CD4-positive, alpha-beta T cell (primary cell): ENCODE results near the gene SDK1. TPM values are rescaled to one million over a fixed set of nuclear protein-coding genes. Genes with fewer than 3 reads are reported as not detected.

Experiments used
- ATAC-seq: fragments of 200-7000 bp; cut with Tn5 transposase; one replicate; pipeline ENCODE4 v1.10.0; 2022; ENCODE audit warnings: mild to moderate bottlenecking; ENCODE audit not compliant: poor library complexity
- CTCF ChIA-PET: fragments of 350-600 bp; sonication (Branson Sonifier 250); formaldehyde crosslinking; loops from one replicate; lab custom pipeline; 2021; ENCODE audit warnings: antibody characterized with exemption, inconsistent platforms; lab: Charles Lee
- POLR2A ChIA-PET: fragments of 350-600 bp; sonication (Branson Sonifier 250); formaldehyde crosslinking; loops from one replicate; lab custom pipeline; 2021; ENCODE audit warnings: antibody characterized with exemption, inconsistent platforms; lab: Charles Lee
- DNase-seq, 14 experiments: peaks; one replicate each; pipeline ENCODE4 v3.0.0-alpha.2; 2013 to 2020; ENCODE audit warnings: mixed read lengths in 2 of 14
- H3K27ac ChIP-seq, 2 donors: one replicate each; pipeline versions ENCODE4 v1.5.1 to v1.7.0; 2013; ENCODE audit warnings: low read length in 2 of 2, low read depth in 1 of 2, mild to moderate bottlenecking in 1 of 2
- H3K27me3 ChIP-seq, 2 experiments: 1 replicate in 1 of 2; 2 replicates in 1 of 2; pipeline versions ENCODE4 v1.6.1 to v1.7.0; 2013; ENCODE audit warnings: low read length in 2 of 2, control low read depth in 1 of 2, mild to moderate bottlenecking in 1 of 2, moderate library complexity in 1 of 2; ENCODE audit not compliant: insufficient read depth in 2 of 2, control insufficient read depth in 1 of 2
- H3K36me3 ChIP-seq: one replicate; pipeline ENCODE4 v1.6.1; 2013; ENCODE audit warnings: low read length, control low read depth; ENCODE audit not compliant: insufficient read depth
- H3K4me1 ChIP-seq: one replicate; pipeline ENCODE4 v1.6.1; 2013; ENCODE audit warnings: low read length, control low read depth; ENCODE audit not compliant: insufficient read depth
- H3K4me3 ChIP-seq: one replicate; pipeline ENCODE4 v1.5.1; 2013; ENCODE audit warnings: mild to moderate bottlenecking, low read length, moderate library complexity
- H3K9me3 ChIP-seq, 2 experiments: 1 replicate in 1 of 2; 2 replicates in 1 of 2; pipeline versions ENCODE4 v1.6.1 to v1.7.0; 2013; ENCODE audit warnings: low read length in 2 of 2, mild to moderate bottlenecking in 2 of 2, control low read depth in 1 of 2, moderate library complexity in 1 of 2; ENCODE audit not compliant: control insufficient read depth in 1 of 2, insufficient read depth in 1 of 2
- H3K27ac Mint-ChIP-seq: one replicate; pipeline ENCODE4 v1.8.0; 2020; ENCODE audit warnings: mixed read lengths
- H3K27me3 Mint-ChIP-seq: one replicate; pipeline ENCODE4 v1.8.0; 2021; ENCODE audit warnings: mixed read lengths
- H3K36me3 Mint-ChIP-seq: one replicate; pipeline ENCODE4 v1.8.0; 2021; ENCODE audit warnings: low read depth, mixed read lengths
- H3K4me1 Mint-ChIP-seq: one replicate; pipeline ENCODE4 v1.8.0; 2021; ENCODE audit warnings: low read depth, mixed read lengths
- H3K4me3 Mint-ChIP-seq: one replicate; pipeline ENCODE4 v1.8.0; 2020; ENCODE audit warnings: mild to moderate bottlenecking, mixed read lengths
- H3K9me3 Mint-ChIP-seq: one replicate; pipeline ENCODE4 v1.8.0; 2020; ENCODE audit warnings: mixed read lengths
- CTCF ChIP-seq: fragments of 200-600 bp; IDR thresholded peaks from one replicate; pipeline ENCODE4 v1.8.0; 2022; ENCODE audit warnings: antibody characterized with exemption, mild to moderate bottlenecking
- intact Hi-C, 2 experiments: fragments of 100-400 bp; cut with DNase I in 1 of 2; cut with micrococcal nuclease in 1 of 2; formaldehyde crosslinking; loops; one replicate each; pipeline versions ENCODE4 v1.15.1 to v1.9.0; 2023 to 2025; cut with DNase I, micrococcal nuclease
- total RNA-seq, 174 experiments: library from RNA in 2 of 174; stranded (reverse) in 2 of 174; gene quantifications; one replicate each; pipeline ENCODE4 v1.2.3 and lab custom pipeline; 2021 to 2026

The SDK1 gene
- total RNA-seq, 2 experiments from 2014 or later, result 1.1 to 1.3 TPM

DNA sequence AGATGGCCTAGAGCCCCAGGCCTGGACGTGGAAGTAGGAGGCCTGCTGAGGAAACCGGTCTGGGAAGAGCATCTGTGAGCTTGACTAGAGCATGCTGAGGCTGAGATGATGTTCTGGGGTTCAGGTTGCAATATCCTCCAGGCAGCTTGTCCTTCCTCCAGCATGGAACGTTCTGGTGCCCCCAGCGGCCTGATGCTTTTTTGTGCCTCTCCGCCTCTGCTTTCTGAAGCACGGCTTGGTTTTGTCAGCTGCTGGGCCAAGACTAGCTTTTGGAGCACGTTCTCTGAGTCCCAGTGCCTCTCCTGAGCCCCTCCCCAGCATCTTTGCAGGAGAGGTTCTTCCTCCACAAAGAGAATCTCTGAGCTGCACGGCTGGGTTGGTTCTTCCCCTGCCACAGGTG is 699.1 kb downstream of the SDK1 start:
- Mint-ChIP-seq H3K4me1 (no peaks in the 10 kb centered on the region), H3K36me3 (no peaks in the 10 kb centered on the region), H3K27ac (no peak overlapping the region), H3K9me3 (no peaks in the 10 kb centered on the region), H3K27me3 (peaks cover 8% of the 10 kb centered on the region), H3K4me3 (no peak overlapping the region)
- DNase-seq (no peak), ATAC-seq (no peak)
- Histone ChIP-seq H3K36me3 (no peaks in the 10 kb centered on the region), H3K27me3 (peaks cover 0 to 2% of the 10 kb centered on the region in 2 experiments), H3K27ac (no peak overlapping the region), H3K9me3 (peaks cover 0 to 4% of the 10 kb centered on the region in 2 experiments), H3K4me1 (no peaks in the 10 kb centered on the region), H3K4me3 (no peak overlapping the region)
- intact Hi-C loops, result no loop called here
- ChIA-PET POLR2A (no interaction called here), CTCF (no interaction called here)
- TF ChIP-seq CTCF, result no peak

GRCh38 chr7:4000934-4001333 is 699.9 kb downstream of the SDK1 start:
- Mint-ChIP-seq H3K27me3 (peaks cover 4% of the 10 kb centered on the region), H3K4me3 (no peak overlapping the region), H3K9me3 (no peaks in the 10 kb centered on the region), H3K4me1 (no peaks in the 10 kb centered on the region), H3K27ac (no peak overlapping the region), H3K36me3 (no peaks in the 10 kb centered on the region)
- peaks cover 0 to 4% of the 10 kb centered on the region in 2 experiments for H3K9me3 ChIP-seq
- POLR2A ChIA-PET, result no interaction called here
- ATAC-seq, result no peak
- no peak overlapping the region for H3K4me3 ChIP-seq
- no peaks in the 10 kb centered on the region for H3K4me1 ChIP-seq
- H3K36me3 ChIP-seq, result no peaks in the 10 kb centered on the region
- no peak for TF ChIP-seq CTCF
- no peak overlapping the region for H3K27ac ChIP-seq
- DNase-seq, result no peak
- CTCF ChIA-PET, result no interaction called here
- peaks cover 0 to 2% of the 10 kb centered on the region in 2 experiments for H3K27me3 ChIP-seq
- intact Hi-C loops, result no loop called here

DNA sequence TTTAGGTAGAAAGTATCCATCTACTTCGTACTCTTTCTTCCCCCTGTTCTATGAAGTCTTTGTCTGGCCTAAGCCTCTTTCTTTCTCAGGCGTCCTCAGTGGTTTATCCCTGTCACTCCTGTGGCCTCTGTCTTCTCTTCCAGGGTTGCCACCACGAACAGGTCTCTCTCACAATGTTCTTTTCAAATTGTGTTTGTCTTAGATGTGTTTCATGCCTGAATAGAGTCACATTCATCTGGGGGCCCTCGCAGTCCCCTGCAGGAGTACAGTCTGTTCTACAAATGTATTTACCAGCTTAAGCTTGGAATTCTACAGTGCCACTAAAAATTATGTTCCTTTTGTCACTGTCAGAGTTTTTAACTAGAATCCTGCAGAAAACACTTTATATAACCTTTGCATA is 700.7 kb downstream of the SDK1 start:
- ATAC-seq, result no peak
- no peak overlapping the region for H3K4me3 ChIP-seq
- Mint-ChIP-seq H3K4me1 (no peaks in the 10 kb centered on the region), H3K36me3 (no peaks in the 10 kb centered on the region), H3K27ac (no peak overlapping the region), H3K4me3 (no peak overlapping the region), H3K9me3 (no peaks in the 10 kb centered on the region), H3K27me3 (peaks cover 4% of the 10 kb centered on the region)
- no peak for DNase-seq
- TF ChIP-seq CTCF, result no peak
- H3K27me3 ChIP-seq, result peaks cover 0 to 2% of the 10 kb centered on the region in 2 experiments
- no peaks in the 10 kb centered on the region for H3K4me1 ChIP-seq
- H3K36me3 ChIP-seq, result no peaks in the 10 kb centered on the region
- ChIA-PET CTCF (no interaction called here), POLR2A (no interaction called here)
- H3K27ac ChIP-seq, result no peak overlapping the region
- intact Hi-C loops, result no loop called here
- H3K9me3 ChIP-seq, result peaks cover 0 to 4% of the 10 kb centered on the region in 2 experiments
